ENCODE results near the gene SMCR8. TPM values are rescaled to one million over a fixed set of nuclear protein-coding genes. Genes with fewer than 3 reads are reported as not detected.

SMCR8 gene
- polyA plus RNA-seq, 1 of the 3 experiments (the other 2 are of a cell fraction): 5.6 TPM

DNA sequence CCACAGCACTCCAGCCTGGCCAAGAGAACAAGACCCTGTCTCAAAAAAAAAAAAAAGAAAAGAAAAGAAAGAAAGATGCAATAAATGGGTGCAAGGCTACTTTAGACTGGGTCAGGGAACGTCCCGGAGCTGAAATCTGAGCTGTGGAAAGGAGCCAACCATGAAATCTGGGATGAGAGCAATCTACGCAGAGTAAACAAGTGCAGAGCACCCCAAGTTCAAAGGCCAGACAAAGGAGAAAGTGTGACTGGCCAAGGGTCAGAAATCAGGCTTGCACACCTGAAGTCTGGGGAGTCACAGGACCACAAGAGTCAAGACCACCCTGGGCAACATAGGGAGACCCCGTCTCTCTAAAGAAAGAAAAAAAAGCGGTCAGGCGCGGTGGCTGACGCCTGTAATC is 45.4 kb downstream of the SMCR8 start:
- H3K9me3 ChIP-seq: no peaks in the 10 kb centered on the region
- no peaks in the 10 kb centered on the region for H4K20me1 ChIP-seq (ENCODE audit: insufficient read depth)
- H3K27me3 ChIP-seq (ENCODE audit: insufficient read depth): no peaks in the 10 kb centered on the region
- no peak overlapping the region for H3K4me3 ChIP-seq (ENCODE audit: low read depth in 2 of 2, low read length in 1 of 2)
- TF ChIP-seq TCF12 (IDR thresholded peaks at IDR 0.05) (no peak), ZBTB33 (IDR thresholded peaks at IDR 0.05; ENCODE audit: borderline replicate concordance, low read depth) (no peak), RFX5 (IDR thresholded peaks at IDR 0.05; ENCODE audit: low read length) (no peak), MEF2A (IDR thresholded peaks at IDR 0.05; ENCODE audit: borderline replicate concordance, low read depth) (no peak), POLR2AphosphoS5 (IDR thresholded peaks at IDR 0.05; ENCODE audit: low read depth, low read length) (no peak), RCOR1 (IDR thresholded peaks at IDR 0.05; ENCODE audit: low read length) (no peak), CHD2 (IDR thresholded peaks at IDR 0.05; ENCODE audit: low read length, partially characterized antibody) (no peak), TAF1 (IDR thresholded peaks at IDR 0.05; ENCODE audit: borderline replicate concordance, low read depth, low read length) (no peak), FOXM1 (IDR thresholded peaks at IDR 0.05; ENCODE audit: low read depth) (no peak), EP300 (IDR thresholded peaks at IDR 0.05; ENCODE audit: borderline replicate concordance in 1 of 2, low read depth in 1 of 2, low read length in 1 of 2) (no peak), GATA2 (CRISPR knock-in tag; IDR thresholded peaks at IDR 0.05) (no peak)
- TF ChIP-seq, protein P1, sequence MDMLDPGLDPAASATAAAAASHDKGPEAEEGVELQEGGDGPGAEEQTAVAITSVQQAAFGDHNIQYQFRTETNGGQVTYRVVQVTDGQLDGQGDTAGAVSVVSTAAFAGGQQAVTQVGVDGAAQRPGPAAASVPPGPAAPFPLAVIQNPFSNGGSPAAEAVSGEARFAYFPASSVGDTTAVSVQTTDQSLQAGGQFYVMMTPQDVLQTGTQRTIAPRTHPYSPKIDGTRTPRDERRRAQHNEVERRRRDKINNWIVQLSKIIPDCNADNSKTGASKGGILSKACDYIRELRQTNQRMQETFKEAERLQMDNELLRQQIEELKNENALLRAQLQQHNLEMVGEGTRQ (IDR thresholded peaks at IDR 0.05; ENCODE audit: borderline replicate concordance, low read depth, low read length): no peak
- TF ChIP-seq, protein P2, sequence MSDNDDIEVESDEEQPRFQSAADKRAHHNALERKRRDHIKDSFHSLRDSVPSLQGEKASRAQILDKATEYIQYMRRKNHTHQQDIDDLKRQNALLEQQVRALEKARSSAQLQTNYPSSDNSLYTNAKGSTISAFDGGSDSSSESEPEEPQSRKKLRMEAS (IDR thresholded peaks at IDR 0.05; ENCODE audit: low read depth): no peak
- H3K9ac ChIP-seq: no peak overlapping the region
- H3F3A ChIP-seq (replicated peaks; ENCODE audit: insufficient read depth): peaks cover 9% of the 10 kb centered on the region
- H3K4me1 ChIP-seq (ENCODE audit: control insufficient read depth in 1 of 2, insufficient read depth in 2 of 2, low read depth in 1 of 2, low read length in 1 of 2): peaks cover 4 to 8% of the 10 kb centered on the region in 2 experiments; a peak in 1 of 4 replicates
- H2AFZ ChIP-seq (ENCODE audit: low read depth): no peak overlapping the region
- H3K36me3 ChIP-seq (replicated peaks in 1 of 2; ENCODE audit: control insufficient read depth in 1 of 2, insufficient read depth in 2 of 2, low read length in 1 of 2): no peaks in the 10 kb centered on the region
- no peak overlapping the region for H3K4me2 ChIP-seq
- no peaks in the 10 kb centered on the region for H3K9me2 ChIP-seq
- peaks cover 21% of the 10 kb centered on the region; the same call in 1 of the 2 replicates for H3K79me2 ChIP-seq (ENCODE audit: insufficient read depth)
- no peak for DNase-seq
- no peak overlapping the region for H3K27ac ChIP-seq (ENCODE audit: low read depth in 2 of 2, low read length in 1 of 2)
- POLR2A ChIA-PET: no interaction called here
- CTCF ChIA-PET: no interaction called here
- 88% methylated on average over 8 of the region's 8 CpGs for WGBS (ENCODE audit: low lambda C conversion rate)

Measured in SK-N-SH (cell line).